ENCODE data around the gene NUP50.

The NUP50 gene

DNA sequence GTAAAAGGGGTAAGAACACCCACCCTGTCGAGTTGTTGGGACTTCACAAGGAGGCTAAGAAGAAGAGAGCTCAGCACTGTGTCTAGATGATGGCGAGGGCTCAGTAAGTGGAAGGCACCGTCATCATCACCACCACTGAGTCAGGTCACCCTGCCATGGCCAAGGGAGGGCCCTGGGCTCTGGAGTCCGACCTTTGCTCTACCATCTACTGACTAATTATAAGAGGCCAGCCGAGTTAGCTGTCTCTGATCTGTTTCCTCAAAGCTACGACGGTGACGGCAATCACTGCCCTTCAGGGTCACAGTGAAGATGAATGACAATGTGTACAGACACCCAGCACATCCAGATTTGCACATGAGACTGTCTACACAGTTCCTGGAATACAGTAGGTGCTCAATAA, 47.7 kb downstream of the NUP50 start:
- DNase-seq, result no peak

DNA sequence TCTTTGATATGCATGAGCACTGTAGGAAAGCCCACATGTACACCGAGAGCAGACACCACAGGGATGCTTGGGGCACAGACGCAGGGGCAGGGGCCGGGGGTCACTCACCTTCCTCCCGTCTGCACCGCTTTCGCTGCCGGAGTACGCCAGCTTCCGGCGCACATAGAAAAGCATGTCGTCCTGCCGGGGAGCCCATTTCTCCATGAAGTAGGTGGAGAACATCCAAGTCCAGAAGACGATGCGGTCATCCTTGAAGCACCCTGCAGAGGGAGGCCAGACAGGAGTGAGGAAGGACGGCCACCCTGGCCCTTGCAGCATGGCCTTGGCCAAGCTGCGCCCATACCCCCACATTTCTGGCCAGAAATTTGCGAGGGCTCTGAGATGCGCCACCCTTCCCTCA, 48.1 kb downstream of the NUP50 start:
- DNase-seq, result no peak

DNA sequence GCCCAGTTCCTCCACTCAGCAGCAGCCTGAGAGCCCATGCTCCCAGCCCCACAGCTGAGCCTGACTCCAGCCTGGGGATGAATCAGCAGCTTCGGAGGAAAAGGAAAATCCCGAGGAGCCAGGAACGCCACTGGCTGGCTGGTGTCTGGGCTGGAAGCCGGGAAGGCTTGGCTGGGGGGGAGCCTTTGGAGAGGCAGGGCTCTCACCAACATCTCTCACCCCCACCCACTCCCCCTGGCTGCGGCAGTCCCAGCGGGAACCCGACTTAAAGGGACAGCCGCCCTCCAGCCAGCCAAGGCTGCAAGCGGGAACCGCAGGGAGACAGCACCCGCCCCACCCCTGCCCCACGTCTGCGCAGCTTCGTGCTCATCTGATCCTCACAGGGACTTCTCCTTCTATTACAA, 48.6 kb downstream of the NUP50 start:
- no peak for DNase-seq

DNA sequence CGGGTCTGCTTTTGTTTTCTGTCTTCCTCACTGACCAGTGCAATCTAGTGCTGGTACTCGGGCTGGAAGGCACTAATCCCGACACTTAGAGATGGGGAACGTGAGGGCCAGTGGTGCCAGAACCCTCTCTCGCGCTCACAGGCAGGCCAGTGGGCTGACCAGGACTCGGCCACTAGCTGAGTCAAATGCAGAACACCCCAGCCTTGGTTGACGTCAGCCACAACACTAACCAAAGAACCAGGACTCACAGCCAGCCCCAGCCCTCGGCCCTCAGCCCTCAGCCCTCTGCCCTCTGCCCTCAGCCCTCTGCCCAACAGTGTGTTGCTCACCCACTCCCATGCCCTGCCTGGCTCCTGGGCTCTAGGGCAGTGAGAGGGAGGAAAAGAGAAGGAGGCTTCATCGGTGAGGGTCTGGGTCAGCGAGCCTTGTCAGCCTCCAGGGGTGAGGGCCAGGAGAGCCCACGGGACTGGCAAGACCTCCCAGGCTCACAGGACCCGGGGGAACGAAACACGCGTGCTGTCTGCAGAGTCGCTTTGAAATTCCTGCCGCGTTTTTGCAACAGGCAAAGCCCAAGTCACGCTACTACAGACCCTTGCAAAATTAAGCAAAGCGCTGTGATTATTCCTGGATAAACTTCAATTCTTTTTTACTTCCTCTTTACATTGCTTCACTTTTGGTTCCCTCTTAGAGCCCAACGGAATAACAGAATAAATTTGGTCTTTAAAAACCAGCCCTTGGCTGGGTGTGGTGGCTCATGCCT, 49.4 kb downstream of the NUP50 start:
- no peak for DNase-seq

DNA sequence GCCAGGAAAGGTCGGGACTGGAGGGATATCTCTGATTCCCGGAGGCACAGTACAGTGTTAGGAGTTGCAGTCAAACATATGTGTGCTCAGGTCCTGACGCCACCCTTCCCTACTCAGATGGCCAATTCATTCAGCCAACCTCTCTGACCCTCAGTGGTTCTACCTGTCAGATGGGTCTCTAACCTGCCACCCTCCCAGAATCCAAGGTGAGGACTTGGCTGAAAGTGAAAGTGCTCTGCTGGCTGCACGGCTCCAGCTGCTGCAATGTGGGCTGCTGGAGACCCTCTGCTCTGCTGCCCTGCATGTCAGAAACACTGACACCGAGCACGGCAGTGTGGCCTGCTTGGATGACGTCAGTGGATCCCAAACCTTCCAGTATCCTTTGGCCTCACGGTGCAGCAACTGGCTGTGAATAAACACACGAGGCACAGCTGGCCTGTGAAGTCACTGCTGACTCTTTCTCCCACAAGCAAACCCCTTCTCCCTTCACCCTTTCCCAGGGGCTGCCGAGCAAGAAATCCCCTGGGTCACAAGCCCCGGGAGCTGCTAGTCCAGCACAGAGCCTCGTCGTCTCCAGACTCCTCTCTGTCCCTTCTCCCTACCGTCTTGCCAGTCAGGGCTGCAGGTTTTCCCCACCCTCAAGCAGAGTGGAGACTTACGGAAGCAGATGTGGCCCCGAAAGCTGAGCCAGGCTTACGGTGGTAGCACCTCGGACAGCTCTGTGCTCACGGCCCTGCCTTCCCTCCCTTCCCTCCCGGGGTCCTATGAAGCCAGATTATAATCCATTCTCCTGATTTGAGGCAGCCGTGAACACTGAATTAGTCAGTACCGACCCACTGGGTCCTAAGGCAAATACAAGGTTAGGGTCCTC, 52.6 kb downstream of the NUP50 start:
- no peak for DNase-seq

DNA sequence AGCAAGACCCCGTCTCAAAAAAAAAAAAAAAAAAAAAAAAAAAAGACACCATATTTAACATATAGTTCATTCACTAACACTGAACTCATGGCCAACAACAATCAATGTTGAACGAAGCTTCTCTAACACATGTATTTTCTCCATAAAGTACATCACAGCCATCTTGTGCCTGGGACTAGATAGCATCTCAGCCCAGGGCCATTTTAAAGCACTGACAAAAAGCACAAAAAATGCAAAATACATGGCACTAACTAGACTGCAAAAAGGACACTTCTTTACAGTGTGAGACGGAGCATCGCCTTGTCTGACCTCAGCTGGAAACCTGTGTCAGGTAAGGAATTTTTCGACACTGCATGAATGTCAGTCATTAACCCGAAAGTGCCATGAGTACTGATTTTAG, 53.6 kb downstream of the NUP50 start:
- DNase-seq, result no peak

DNA sequence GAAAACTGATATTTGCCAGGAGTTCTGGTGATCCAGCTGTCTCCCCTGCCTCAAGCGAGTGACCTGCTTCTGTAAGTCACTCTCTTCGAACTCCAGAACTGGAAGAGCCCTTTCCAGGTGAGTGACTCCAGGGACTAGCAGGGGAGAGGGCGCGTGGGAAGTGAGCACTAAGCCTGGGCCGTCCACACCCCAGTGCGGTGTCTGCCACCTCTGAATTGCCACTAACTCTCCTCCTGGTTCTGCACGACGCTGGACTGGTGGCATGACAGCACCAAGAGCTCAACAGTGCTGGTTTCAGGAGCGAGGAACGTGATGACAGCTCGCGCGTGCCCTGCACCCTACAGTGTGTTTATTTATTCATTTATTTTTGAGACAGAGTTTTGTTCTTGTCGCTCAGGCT, 54.1 kb downstream of the NUP50 start:
- DNase-seq, result no peak

DNA sequence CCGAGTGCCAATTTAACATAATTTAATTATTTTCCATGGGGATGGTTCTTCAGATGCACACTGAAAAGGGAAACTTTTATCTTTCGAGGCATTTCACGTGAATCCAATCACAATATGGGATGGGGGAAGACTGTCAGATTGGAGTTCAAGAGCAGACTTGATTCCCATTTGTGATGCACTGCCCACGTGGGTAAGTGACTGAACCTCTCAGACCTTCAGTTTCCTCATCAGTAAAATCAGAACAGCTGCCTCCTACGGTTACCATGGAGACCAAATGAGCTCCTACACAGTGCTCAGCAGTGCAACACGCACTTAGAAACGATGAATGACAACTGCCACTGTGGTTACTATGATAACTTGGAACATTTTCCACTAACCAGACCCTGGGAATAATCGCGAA, 55.3 kb downstream of the NUP50 start:
- no peak for DNase-seq

DNA sequence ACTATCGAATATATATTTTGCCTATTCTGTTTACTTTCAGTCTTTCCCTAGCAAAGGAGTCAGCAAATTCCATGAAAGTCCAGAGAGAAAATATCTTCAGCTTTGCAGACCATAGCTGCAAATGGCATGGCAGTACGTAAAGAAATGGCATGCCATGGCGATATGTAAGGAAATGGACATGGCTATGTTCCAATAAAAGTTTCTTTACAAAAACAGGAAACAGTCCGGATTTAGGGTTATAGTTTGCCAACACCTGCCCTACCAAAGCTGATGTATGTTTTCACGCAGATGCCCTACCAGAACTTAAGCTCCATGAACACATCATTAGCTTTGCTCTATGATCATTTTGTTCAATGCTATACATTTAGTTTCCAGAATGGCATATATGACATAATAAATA, 57.5 kb downstream of the NUP50 start:
- no peak for DNase-seq

DNA sequence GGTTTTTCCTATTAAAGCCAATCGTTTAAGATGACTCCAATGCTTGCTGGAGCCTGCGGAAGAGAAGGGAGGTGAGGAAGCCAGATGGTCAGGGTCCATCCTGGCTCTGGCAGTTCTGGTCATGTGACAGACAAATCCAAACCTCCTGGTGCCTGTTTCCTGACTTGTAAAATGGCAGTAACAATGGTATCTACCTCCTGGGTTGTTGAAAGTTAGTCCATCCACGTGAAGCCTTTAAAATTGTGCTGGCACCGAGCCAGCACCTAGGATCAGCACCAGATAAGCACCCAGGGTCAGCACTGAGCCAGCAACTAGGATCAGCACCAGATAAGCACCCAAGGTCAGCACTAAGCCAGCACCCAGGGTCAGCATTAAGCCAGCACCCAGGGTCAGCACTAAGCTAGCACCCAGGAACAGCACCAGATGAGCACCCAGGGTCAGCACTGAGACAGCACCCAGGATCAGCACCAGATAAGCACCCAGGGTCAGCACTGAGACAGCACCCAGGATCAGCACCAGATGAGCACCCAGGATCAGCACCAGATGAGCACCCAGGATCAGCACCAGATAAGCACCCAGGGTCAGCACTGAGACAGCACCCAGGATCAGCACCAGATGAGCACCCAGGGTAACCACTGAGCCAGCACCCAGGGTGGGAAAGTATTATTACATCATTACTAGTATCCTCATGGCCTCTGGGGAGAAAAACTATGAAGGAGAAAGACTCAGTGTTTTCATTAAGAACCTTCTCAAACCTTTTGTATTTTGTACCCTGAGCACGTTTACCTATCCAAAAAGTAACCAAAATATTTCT, 59.8 kb downstream of the NUP50 start:
- no peak for DNase-seq

DNA sequence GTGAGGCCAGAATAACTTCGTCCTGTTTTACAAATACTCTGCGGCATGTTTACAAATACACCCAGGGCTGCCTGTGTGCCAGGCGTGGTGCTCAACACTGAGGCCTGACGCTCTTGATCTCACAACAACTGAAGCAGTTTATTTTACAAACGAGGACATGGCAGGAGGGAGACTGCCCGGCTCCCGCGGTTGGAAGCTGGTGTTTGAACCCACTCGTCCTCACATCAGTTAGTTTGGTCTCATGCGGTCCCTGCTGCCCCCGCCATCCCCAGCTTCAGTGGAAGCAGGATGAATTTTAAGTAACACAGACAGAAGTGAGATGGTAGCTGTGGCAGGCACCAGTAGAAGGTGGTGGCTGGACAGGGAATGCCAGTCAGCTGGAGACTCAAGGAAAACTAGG, 60.6 kb downstream of the NUP50 start:
- no peak for DNase-seq

DNA sequence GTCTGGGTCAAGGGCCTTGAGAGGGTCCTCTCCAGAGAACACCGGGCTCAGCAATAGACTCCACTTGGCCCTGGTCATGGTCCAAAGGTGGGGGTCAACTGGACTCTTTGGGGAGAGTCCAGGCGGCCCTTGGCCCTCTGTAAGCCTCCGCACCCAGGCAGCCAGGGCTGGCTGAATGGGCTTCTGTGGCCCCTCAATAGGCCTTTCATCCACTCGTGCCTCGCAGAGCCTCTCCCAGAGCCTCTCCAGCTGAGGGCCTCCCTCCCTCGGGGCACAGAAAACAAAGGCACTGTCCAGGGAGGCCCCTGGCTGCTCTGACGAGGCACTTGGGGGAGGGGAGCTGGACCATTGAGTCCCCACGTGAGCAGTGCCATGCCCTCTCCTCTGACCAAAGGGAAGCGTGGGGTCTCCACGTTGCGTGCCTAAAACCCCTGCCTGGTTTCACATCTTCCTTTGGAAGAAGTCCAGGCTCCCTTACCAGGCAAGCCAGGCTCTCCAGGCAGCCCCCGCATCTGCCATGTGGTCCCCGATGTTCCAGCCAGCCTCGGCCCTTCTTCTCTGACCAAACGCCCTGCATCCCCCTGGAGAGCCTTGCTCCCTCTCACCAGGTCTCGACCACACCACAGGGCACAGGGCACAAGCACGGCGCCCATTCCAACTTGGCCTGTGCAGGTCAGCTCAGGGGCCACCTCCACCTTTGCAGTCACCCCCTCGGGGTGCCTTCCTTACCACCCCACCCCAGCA, 61.4 kb downstream of the NUP50 start:
- DNase-seq, result no peak

DNA sequence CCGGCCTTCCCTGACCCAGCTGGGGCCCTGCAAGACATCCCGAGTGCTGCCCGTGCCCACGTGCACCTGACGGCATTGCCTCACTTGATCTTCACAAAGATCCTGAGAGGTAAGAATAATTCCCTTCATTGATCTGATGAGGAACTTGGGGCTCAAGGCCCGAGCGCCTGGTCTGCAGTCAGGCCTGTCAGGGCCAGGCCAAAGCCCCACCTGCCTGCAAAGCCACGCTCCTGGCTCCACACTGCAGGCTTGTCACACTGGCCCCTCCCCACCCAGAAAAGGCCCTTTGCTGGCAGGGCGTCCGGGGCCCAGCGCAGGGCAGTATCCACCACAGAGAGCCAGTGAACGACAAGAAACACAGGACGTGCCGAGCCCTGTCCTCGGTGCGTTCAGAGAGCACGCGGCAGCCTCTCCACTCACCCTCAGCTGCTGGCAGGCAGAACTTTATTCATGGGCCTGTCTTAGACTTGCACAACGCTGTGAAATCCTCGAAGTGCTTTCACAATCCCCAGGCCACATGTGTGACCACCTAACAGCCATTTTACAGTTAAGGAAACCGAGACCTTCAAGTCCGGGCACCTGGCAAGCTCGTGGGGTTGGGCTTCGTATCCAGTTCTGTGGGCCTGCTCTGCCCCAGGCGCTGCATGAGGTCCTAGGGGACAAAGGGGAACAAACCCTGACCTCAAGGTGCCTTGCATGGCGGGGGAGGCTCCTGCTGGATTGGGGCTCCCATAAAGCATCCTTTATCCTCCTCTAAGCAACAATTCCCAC, 62.2 kb downstream of the NUP50 start:
- no peak for DNase-seq

DNA sequence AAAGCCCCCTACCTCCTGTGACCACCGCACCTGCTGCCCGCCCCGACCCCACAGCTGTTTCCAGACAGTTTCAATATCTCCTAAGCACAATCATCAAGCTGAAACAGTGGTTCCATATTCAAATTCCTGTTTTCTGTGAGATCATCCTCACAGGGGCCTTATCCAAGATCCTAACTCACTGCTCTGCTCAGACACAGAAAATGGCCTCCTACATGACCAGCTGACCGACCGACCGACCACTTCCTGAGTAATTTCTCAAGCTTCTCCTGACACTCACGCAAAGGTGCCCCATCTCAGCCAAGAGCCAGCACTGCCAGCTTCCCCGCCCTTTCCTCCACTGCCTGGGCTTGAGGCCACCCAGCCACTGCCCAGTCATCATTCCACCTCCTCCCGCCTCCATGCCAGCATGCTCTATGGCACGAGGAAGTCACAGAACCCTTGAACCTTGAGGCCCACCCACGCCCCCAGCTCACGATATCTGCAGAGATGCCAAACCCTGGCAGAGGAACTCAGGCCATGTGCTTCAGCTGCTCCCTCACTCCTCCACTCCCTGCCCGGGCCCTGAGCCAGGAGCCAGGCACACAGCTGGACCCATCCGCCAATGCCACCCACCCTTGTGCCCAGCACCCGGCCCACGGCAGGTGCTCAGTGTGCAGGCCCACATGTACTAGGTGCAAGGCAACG, 62.9 kb downstream of the NUP50 start:
- no peak for DNase-seq

DNA sequence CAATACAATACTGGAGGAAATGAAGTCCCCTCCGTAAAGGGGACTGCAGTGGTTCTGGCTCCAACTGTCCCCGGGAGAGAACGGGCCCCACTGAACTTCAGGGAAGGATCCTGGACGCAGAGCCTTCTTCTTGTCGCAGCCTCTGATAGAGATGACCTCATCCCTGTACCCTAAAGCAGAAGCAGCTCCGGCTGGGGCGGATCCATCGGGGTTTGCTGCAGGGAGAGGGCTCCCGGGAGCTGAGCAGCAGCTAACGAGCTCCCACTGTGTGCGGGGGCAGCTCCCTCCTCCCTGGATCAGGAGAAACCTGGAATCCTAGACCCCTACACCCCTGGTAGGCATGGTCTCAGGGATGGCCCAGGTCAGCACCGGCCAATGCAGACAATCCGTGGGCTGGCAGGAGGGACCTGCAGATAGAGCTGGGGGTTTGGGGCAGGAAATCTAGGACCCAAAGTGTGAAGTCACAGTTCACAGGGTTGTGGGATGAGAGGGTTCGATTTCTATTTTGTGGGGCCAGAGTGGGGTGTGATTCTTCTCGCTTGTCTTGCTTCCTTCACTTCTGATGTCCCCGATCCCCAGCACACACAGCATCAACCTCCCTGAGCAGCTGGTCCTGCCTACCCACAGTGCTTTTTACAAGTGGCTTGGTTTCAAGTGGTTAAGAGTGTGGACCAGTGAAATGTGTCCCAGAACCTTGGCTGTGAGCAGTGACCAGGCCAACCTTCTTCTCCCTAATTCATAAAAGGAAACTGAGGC, 64.1 kb downstream of the NUP50 start:
- DNase-seq, result no peak

DNA sequence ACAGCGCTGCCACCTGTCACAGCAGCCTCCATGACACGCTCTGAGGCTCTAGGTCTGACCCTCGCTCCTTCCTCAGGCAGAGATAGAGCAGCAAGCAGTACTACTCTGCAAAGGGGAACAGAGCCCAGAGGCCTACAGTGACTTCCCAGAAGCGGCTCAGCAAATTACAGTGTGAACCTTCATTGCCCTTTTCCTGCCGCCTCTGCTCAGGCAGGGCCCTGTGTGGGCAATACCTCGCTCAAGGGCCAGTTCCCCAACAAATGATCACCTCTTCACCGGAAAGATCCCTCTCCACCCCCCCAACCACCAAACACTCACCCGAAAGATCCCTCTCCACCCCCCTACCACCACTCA, 64.7 kb downstream of the NUP50 start:
- no peak for DNase-seq

DNA sequence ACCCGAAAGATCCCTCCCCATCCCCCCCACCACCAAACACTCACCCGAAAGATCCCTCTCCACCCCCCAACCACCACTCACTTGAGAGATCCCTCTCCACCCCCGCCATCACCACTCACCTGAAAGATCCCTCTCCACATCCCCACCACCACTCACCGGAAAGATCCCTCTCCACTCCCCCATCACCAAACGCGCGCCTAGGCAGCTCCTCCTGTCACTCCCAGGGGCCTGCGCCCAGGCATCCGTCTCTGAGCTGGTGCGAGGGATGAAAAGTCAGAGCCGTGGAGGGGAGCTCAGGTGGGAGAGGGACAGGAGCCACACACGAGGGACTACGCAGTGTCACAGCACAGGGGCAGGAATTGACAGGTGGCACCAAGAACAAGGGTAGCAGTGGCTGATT, 65.5 kb downstream of the NUP50 start:
- no peak for DNase-seq

DNA sequence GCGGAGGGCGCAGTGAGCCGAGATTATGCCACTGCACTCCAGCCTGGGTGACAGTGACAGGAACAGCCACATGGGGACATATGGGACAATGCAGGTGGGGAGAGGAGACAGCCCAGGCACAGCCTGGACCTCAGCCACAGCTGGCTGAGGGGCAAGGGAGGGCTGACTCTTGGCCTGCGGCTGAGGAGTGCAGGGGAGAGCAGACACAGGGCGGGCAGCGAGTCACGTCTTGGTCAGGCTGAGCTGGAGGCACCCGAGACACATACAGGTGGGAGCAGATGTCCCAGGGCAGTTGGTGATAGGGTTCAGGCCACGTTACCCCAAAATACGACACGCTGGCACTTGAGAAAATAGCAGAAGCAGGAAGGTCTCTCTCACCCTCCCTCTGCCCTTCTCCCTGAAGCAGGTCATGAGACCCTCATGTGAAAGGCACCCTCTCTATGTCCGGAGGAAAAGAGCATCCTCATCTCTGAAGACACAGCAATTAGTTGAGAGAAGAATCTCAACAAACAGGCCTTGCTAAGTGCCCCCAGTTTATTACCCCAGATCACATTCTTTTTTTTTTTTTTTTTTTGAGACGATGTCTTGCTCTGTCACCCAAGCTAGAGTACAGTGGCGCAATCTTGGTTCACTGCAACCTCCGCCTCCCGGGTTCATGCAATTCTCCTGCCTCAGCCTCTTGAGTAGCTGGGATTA, 66.4 kb downstream of the NUP50 start:
- no peak for DNase-seq

DNA sequence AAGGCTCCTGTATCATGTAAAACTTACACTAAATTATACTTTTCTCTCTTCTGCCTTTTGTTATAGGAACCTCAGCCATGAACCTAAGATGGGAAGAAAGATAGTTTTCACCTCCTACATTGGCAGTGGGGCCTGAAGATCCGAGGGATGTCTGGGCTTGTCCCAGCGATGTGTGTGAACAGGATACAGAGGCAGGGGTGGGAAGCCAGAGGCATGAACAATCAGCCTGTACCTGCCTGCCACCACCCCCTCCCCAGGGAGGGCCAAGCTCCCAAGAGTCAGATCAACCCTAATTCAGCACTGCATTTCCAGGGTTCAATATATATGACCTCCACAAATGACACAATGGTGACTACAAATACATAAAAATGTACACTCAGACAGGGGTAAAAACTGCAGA, 67.6 kb downstream of the NUP50 start:
- DNase-seq, result no peak

DNA sequence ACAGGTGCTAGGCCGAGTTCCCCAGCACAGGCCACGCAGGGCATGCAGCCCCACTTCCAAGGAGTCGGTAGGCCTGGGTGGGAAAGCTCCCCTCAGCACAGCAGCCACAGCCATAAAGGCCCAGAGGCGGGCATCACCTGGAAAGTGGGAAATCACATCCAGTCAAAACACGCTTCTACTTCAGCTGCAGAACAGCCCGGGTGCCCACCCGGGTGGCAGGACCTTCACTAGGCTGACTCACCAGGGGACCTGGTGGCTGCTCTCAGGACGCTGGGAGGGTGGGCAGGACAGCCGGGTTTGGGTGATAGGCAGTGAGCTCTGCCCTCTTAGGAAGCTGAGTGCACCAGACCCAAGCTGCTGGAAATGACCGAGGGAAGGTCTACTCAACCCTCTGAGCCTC, 69.7 kb downstream of the NUP50 start:
- DNase-seq, result no peak
